BE2C (cell line): ENCODE results near the gene KRTAP10-1.

Experiments
- DNase-seq: peaks from one replicate; pipeline ENCODE4 v3.0.0-alpha.2; 2020
- H3K27me3 ChIP-seq: fragments of 250-450 bp; sonication (Bioruptor Pico); 2 replicates; pipeline ENCODE4 v1.5.1; 2020; ENCODE audit warnings: mild to moderate bottlenecking
- H3K36me3 ChIP-seq: fragments of 250-450 bp; sonication (Bioruptor Pico); 2 replicates; pipeline ENCODE4 v1.5.1; 2020; ENCODE audit warnings: mild to moderate bottlenecking
- H3K4me1 ChIP-seq: fragments of 250-450 bp; sonication (Bioruptor Pico); 2 replicates; pipeline ENCODE4 v1.5.1; 2020
- H3K4me3 ChIP-seq: 2 replicates; pipeline ENCODE4 v1.5.1; 2011; ENCODE audit warnings: low read depth, low read length
- H3K9me3 ChIP-seq: fragments of 250-450 bp; sonication (Bioruptor Pico); 2 replicates; pipeline ENCODE4 v1.5.1; 2020
- CTCF ChIP-seq: IDR thresholded peaks from 2 replicates; pipeline ENCODE4 v1.5.1; 2012; ENCODE audit warnings: mild to moderate bottlenecking, low read depth, low read length

Gene KRTAP10-1

GRCh38 chr21:44529011-44529421, 11.0 kb downstream of the KRTAP10-1 start:
- Histone ChIP-seq H3K4me3 (no peak overlapping the region), H3K4me1 (no peaks in the 10 kb centered on the region), H3K27me3 (peaks cover 4% of the 10 kb centered on the region; the same call in 1 of the 2 replicates), H3K36me3 (no peaks in the 10 kb centered on the region), H3K9me3 (peaks cover 4% of the 10 kb centered on the region; the same call in 1 of the 2 replicates)
- DNase-seq = no peak
- TF ChIP-seq CTCF = no peak

DNA sequence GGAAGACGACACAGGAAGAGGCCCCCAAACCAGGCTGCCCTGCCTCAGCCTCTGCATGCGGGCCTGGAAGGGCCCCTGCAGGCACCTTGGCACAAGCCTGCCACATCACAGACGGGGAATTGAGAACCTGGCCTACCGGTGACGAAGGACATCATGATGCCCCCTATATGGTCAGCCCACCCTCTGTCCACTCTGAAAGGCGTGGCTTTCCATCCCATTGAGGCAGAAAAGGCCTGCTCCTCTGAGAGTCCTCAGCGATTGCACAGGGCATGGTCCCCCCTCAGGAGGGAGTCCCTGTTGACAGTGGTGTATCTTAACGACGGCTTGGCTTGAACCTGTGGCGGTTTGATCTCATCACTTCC, 11.4 kb downstream of the KRTAP10-1 start:
- Histone ChIP-seq H3K27me3 (peaks cover 4% of the 10 kb centered on the region; the same call in 1 of the 2 replicates), H3K36me3 (no peaks in the 10 kb centered on the region), H3K4me3 (no peak overlapping the region), H3K4me1 (no peaks in the 10 kb centered on the region), H3K9me3 (peaks cover 4% of the 10 kb centered on the region; the same call in 1 of the 2 replicates)
- no peak for TF ChIP-seq CTCF
- DNase-seq = no peak

- H3K9me3 ChIP-seq = peaks cover 4% of the 10 kb centered on the region; the same call in 1 of the 2 replicates
- no peak overlapping the region for H3K4me3 ChIP-seq
- H3K4me1 ChIP-seq = no peaks in the 10 kb centered on the region
- no peak for TF ChIP-seq CTCF
- peak; percentile 4 for DNase-seq
- no peaks in the 10 kb centered on the region for H3K36me3 ChIP-seq
- H3K27me3 ChIP-seq = peaks cover 4% of the 10 kb centered on the region; the same call in 1 of the 2 replicates
Observed at GRCh38 chr21:44527983-44528633, 11.9 kb downstream of the KRTAP10-1 start.

- H3K4me1 ChIP-seq = no peaks in the 10 kb centered on the region
- no peak for TF ChIP-seq CTCF
- no peak overlapping the region for H3K4me3 ChIP-seq
- peaks cover 4% of the 10 kb centered on the region; the same call in 1 of the 2 replicates for H3K9me3 ChIP-seq
- H3K27me3 ChIP-seq = no peaks in the 10 kb centered on the region; the same call in 1 of the 2 replicates
- DNase-seq = no peak
- no peaks in the 10 kb centered on the region for H3K36me3 ChIP-seq
Observed at GRCh38 chr21:44527156-44527982, 12.6 kb downstream of the KRTAP10-1 start.

- H3K9me3 ChIP-seq = peaks cover 4% of the 10 kb centered on the region; the same call in 1 of the 2 replicates
- H3K4me1 ChIP-seq = no peaks in the 10 kb centered on the region
- no peaks in the 10 kb centered on the region; the same call in 1 of the 2 replicates for H3K27me3 ChIP-seq
- H3K36me3 ChIP-seq = no peaks in the 10 kb centered on the region
- TF ChIP-seq CTCF = no peak
- no peak overlapping the region for H3K4me3 ChIP-seq
- DNase-seq = no peak
Observed at GRCh38 chr21:44526096-44526997, 13.6 kb downstream of the KRTAP10-1 start.
